HG03045 (cell line): ENCODE data around the gene DTYMK.
"Not testable (repeated sequence)": the region's sequence is repeated elsewhere in the genome, so short reads cannot be mapped to it uniquely, and the experiment has no call there.

ENCODE experiments used
- ATAC-seq: cut with Tn5 transposase; IDR thresholded peaks from one replicate; pipeline ENCODE4 v1.9.1; 2021; ENCODE audit warnings: mild to moderate bottlenecking, moderate library complexity; ENCODE audit not compliant: unreplicated experiment

Gene DTYMK

GRCh38 chr2:241686650-241687425 lies at the start of gene DTYMK:
TSS of gene DTYMK (minus strand) at chr2:241686815. CDS start at chr2:241686783, 32 bp downstream.
- ATAC-seq, result peak; percentile 94

GRCh38 chr2:241736111-241736510 lies 49.5 kb upstream of the DTYMK start:
- ATAC-seq, result no peak

- peak; percentile 80 for ATAC-seq
Measured at GRCh38 chr2:241734467-241735208, 48.0 kb upstream of the DTYMK start, which contains the start of gene D2HGDH. TSS of gene D2HGDH (plus strand) at chr2:241734630. CDS start at chr2:241735225, 595 bp downstream.

- ATAC-seq, result peak; percentile 34
Measured at GRCh38 chr2:241734208-241734466, 47.5 kb upstream of the DTYMK start.

GRCh38 chr2:241733391-241734207 lies 47.0 kb upstream of the DTYMK start:
- ATAC-seq, result no peak

- not testable (repeated sequence) for ATAC-seq
Measured at GRCh38 chr2:241732513-241733186, 46.0 kb upstream of the DTYMK start.

- no peak for ATAC-seq
Measured at GRCh38 chr2:241730671-241731293, 44.2 kb upstream of the DTYMK start.

GRCh38 chr2:241729868-241730267 lies 43.3 kb upstream of the DTYMK start:
- ATAC-seq, result no peak

GRCh38 chr2:241728627-241729026 lies 42.0 kb upstream of the DTYMK start:
- ATAC-seq, result no peak

- no peak for ATAC-seq
Measured at GRCh38 chr2:241728000-241728399, 41.4 kb upstream of the DTYMK start.

GRCh38 chr2:241726459-241726858 lies 39.8 kb upstream of the DTYMK start:
- no peak for ATAC-seq

GRCh38 chr2:241724975-241725870 lies 38.6 kb upstream of the DTYMK start:
- no peak for ATAC-seq

GRCh38 chr2:241724259-241724974 lies 37.8 kb upstream of the DTYMK start:
- no peak for ATAC-seq

GRCh38 chr2:241722896-241723454 lies 36.4 kb upstream of the DTYMK start:
- ATAC-seq, result no peak

GRCh38 chr2:241721852-241722251 lies 35.2 kb upstream of the DTYMK start:
- ATAC-seq, result no peak

GRCh38 chr2:241720560-241720959 lies 33.9 kb upstream of the DTYMK start:
- no peak for ATAC-seq

GRCh38 chr2:241720099-241720498 lies 33.5 kb upstream of the DTYMK start:
- no peak for ATAC-seq

GRCh38 chr2:241719093-241719492 lies 32.5 kb upstream of the DTYMK start:
- no peak for ATAC-seq
